GM18951 (cell line): ENCODE measurements around the gene NSUN3.

Source experiments
- POLR2A ChIP-seq: IDR thresholded peaks from 4 replicates; pipeline ENCODE4 v1.6.1; 2011; ENCODE audit warnings: mild to moderate bottlenecking; ENCODE audit not compliant: insufficient read length, insufficient read depth; ENCODE audit errors: extremely low read depth
- in situ Hi-C: fragments of 300-500 bp; cut with MboI; formaldehyde crosslinking; loops from one replicate; pipeline ENCODE4 v1.12.0; 2022; ENCODE audit warnings: low sequenced_read_pairs, mixed read lengths, inconsistent platforms; ENCODE audit not compliant: unreplicated experiment

NSUN3 gene

DNA sequence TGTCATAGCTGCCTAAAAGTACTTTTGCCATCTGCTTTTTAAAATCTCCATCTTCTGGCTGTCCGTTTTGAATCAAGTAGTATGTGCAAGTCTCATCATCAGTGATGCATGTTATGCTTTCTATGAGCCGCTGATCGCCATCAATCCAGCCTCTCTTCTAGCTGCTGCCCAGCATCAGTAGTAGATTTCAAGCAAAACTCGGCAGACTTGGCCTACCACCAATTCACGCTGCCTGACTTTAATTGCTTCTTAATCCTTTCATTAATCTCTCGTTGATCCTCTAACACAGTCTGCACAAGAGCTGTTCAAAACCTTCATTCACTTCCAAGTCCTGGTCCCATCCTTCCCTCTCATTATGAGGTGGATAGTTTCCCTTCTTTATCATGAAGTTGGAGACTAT, 104.9 kb downstream of the NSUN3 start:
- in situ Hi-C loops = no loop called here
- TF ChIP-seq POLR2A = no peak

DNA sequence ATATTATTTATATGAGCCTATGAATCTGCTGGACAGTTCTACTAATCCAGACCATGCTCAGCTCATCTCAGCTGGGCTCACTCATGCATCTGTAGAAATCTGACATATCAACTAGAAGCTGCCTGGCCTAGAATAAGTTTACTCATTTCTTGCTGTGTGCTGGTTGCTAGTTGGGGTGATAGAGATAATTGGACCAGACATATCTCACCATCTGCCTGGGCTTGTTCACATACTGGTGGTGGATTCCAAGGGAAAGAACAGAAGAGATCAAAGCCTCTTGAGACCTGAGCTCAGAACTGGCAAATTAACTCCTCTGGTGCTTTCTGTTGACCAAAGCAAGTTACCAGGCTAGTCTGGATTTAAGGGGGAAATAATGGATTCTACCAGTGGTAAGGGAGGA, 109.1 kb downstream of the NSUN3 start:
- TF ChIP-seq POLR2A = no peak
- in situ Hi-C loops = no loop called here

DNA sequence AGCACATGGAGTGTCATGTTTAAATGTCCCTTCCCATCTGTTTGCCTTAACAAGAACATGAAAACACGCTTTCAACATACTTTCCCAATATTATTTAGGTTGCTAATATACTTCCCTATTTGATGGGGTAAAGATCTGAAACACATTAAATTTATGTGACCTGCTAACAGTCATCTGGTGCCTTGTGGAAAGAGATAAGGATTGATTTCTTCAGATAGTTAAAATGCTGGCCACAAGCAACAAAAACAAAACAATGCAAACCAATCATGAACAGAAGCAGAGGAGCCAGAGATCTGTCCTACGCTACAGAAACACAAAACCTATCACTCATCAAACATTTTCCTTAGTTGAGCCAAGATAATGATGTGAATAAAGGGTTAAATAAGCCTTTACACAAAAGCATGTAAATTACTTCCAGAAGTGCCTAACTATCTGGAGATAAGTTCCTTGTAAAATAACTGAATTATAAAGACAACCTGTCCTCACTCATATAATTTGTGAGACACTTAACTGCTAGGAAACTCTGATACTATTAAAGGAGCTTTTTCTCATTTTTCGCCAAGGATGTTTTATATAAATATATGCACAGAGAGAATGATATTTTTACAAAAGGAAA, 109.9 kb downstream of the NSUN3 start:
- in situ Hi-C loops = no loop called here
- TF ChIP-seq POLR2A = no peak

DNA sequence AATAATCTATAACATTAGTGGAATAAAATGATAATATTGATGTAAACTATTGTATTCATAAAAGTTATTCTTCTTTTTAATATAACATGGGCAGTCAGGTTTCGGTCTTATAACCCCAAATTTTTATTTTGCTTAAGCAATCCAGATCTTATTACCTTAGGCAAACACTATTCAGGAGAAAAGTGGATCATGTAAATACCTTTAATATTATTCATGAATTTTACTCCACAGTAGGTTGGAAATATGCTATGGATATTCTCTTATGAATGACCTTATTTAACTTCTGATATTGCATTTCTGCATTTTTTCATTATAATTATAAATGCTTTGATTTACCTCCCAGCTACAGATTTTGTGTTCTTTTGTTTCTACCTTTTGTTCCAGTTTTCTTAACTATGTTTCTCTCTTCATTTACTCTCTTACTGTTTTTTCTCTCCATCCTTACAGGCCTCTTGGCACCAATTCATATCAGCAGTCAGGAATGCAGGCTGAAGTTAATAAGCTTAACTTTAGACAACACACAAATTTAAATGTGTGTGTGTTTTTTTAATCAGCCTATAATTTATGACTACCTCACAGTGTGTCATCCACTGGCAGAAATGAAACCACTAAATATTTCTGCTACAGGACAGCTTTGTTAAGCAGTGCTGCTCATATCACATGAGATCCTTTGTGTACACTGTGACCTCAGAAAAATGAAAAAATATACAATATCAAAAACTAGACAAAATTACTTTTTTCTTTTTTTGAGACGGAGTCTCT, 111.0 kb downstream of the NSUN3 start:
- in situ Hi-C loops = no loop called here

DNA sequence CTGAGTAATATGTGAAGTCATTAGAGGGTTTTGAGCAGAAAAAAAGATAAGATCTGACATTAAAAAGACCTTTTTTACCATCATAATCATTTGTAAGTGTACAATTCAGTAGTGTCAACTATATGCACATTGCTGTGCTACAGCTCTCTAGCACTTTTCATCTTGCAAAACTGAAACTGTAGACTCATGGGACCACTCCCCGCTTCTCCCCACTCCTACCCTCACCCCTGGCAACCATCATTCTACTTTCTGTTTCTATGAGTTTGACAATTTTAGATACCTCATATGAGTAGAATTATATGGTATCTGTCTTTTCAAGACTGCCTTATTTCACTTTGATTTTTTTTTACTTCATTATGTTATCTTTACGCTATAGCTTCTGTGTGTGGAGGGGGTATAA, 112.8 kb downstream of the NSUN3 start:
- in situ Hi-C loops = no loop called here
- TF ChIP-seq POLR2A = no peak

More for the DNA sequence above, 111.0 kb downstream of the NSUN3 start:
- no peak for TF ChIP-seq POLR2A

DNA sequence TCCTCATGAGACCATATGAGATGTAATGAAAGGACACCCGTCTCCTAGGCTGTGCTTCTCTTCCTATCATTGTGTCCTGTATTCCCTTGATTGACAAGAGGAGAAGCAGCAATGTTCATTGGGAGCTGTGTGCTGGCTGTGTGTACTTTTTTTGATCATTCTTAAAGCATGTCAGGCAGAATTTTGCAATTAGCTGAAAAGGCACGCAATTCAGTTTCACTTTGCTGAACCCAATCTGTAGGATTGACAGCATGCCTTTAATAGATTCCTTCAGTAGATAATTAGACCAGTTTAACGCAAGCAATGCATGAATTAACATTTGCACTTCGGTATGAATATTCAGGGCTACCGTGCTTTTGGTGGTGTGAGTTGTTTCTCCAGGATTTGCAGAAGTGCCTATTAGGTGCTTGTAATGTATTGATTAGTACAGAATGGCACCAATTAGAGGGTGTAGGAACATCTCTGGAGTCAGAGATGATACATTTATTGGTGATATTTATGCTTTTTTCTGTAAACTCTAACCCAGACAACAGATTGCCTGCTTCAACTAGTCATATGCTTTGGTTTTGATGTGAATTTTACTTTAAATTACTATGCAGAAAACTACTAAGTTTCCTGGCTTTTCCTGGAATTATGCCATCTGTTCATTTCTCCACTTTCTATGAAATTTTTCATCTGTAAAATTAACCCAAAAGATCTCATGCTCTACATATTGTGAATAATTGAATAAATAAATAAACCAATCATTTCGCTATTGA, 114.3 kb downstream of the NSUN3 start:
- in situ Hi-C loops = no loop called here
- no peak for TF ChIP-seq POLR2A
